Measurements from ENCODE around the gene NR2F1-AS1. TPM values are rescaled to one million over a fixed set of nuclear protein-coding genes. Genes with fewer than 3 reads are reported as not detected.

Gene NR2F1-AS1
- total RNA-seq, 1 experiment from 2014 or later, result 24.1 TPM

GRCh38 chr5:93401634-93402213, 179.3 kb downstream of the NR2F1-AS1 start:
- Histone ChIP-seq H3K9me2 (replicated peaks; ENCODE audit: low read length) (no peaks in the 10 kb centered on the region), H3K27ac (ENCODE audit: low read length) (no peak overlapping the region), H3K27me3 (ENCODE audit: low read length) (no peaks in the 10 kb centered on the region), H3F3A (ENCODE audit: low read length, unreplicated experiment) (no peaks in the 10 kb centered on the region), H3K9me3 (ENCODE audit: low read length) (no peaks in the 10 kb centered on the region), H2AFZ (ENCODE audit: low read length) (no peak overlapping the region), H4K20me1 (ENCODE audit: low read length) (no peaks in the 10 kb centered on the region), H3K4me1 (ENCODE audit: insufficient read depth, low read length) (peaks cover 6% of the 10 kb centered on the region; the same call in 1 of the 2 replicates), H3K36me3 (ENCODE audit: low read depth, low read length) (no peaks in the 10 kb centered on the region), H3K4me3 (ENCODE audit: low read length) (no peak overlapping the region), H3K4me2 (ENCODE audit: low read length) (no peak overlapping the region), H3K9ac (ENCODE audit: low read length) (no peak overlapping the region), H3K79me2 (ENCODE audit: low read length) (no peaks in the 10 kb centered on the region)
- ATAC-seq (no peak), DNase-seq (no peak)
- TF ChIP-seq CTCF (conservative IDR thresholded peaks at IDR 0.05; ENCODE audit: low read depth, low read length) (no peak), EZH2phosphoT487 (IDR thresholded peaks at IDR 0.05; ENCODE audit: borderline replicate concordance, low read length) (no peak), EZH2 (IDR thresholded peaks at IDR 0.05; ENCODE audit: low read length, unreplicated experiment) (no peak)
- ChIA-PET CTCF (interaction anchor here (0.6 kb wide), 1 partner anchor 150 kb away, joined by 3 read pairs; no protein-coding TSS in a partner anchor), POLR2A (ENCODE audit: unreplicated experiment) (no interaction called here)
- intact Hi-C loops (cut with micrococcal nuclease), result no loop called here
- no TSS peak for BruUV-seq (replicated peaks)

GRCh38 chr5:93399675-93400074, 181.3 kb downstream of the NR2F1-AS1 start:
- TF ChIP-seq EZH2phosphoT487 (IDR thresholded peaks at IDR 0.05; ENCODE audit: borderline replicate concordance, low read length), result no peak
- TF ChIP-seq EZH2 (IDR thresholded peaks at IDR 0.05; ENCODE audit: low read length, unreplicated experiment), result no peak
- no peak for TF ChIP-seq CTCF (conservative IDR thresholded peaks at IDR 0.05; ENCODE audit: low read depth, low read length)
- H3K27ac ChIP-seq (ENCODE audit: low read length), result no peak overlapping the region
- H3K9me2 ChIP-seq (replicated peaks; ENCODE audit: low read length), result no peaks in the 10 kb centered on the region
- H3K27me3 ChIP-seq (ENCODE audit: low read length), result no peaks in the 10 kb centered on the region
- H3F3A ChIP-seq (ENCODE audit: low read length, unreplicated experiment), result no peaks in the 10 kb centered on the region
- no peaks in the 10 kb centered on the region for H3K36me3 ChIP-seq (ENCODE audit: low read depth, low read length)
- intact Hi-C loops (cut with micrococcal nuclease), result no loop called here
- no peaks in the 10 kb centered on the region for H3K79me2 ChIP-seq (ENCODE audit: low read length)
- no peaks in the 10 kb centered on the region for H3K9me3 ChIP-seq (ENCODE audit: low read length)
- POLR2A ChIA-PET (ENCODE audit: unreplicated experiment), result no interaction called here
- no TSS peak for BruUV-seq (replicated peaks)
- H2AFZ ChIP-seq (ENCODE audit: low read length), result no peak overlapping the region
- no peak overlapping the region for H3K4me3 ChIP-seq (ENCODE audit: low read length)
- no peaks in the 10 kb centered on the region for H4K20me1 ChIP-seq (ENCODE audit: low read length)
- H3K9ac ChIP-seq (ENCODE audit: low read length), result no peak overlapping the region
- no peak overlapping the region for H3K4me2 ChIP-seq (ENCODE audit: low read length)
- DNase-seq (no peak), ATAC-seq (no peak)
- peaks cover 6% of the 10 kb centered on the region; the same call in 1 of the 2 replicates for H3K4me1 ChIP-seq (ENCODE audit: insufficient read depth, low read length)
- CTCF ChIA-PET, result no interaction called here

- H3K36me3 ChIP-seq (ENCODE audit: low read depth, low read length), result no peaks in the 10 kb centered on the region
- no TSS peak for BruUV-seq (replicated peaks)
- ChIA-PET POLR2A (ENCODE audit: unreplicated experiment) (no interaction called here), CTCF (no interaction called here)
- H3K9me2 ChIP-seq (replicated peaks; ENCODE audit: low read length), result no peaks in the 10 kb centered on the region
- H3K27ac ChIP-seq (ENCODE audit: low read length), result no peak overlapping the region
- DNase-seq (no peak), ATAC-seq (no peak)
- intact Hi-C loops (cut with micrococcal nuclease), result no loop called here
- H3K27me3 ChIP-seq (ENCODE audit: low read length), result no peaks in the 10 kb centered on the region
- H3K4me2 ChIP-seq (ENCODE audit: low read length), result no peak overlapping the region
- H3K4me1 ChIP-seq (ENCODE audit: insufficient read depth, low read length), result no peaks in the 10 kb centered on the region
- H4K20me1 ChIP-seq (ENCODE audit: low read length), result no peaks in the 10 kb centered on the region
- TF ChIP-seq EZH2phosphoT487 (IDR thresholded peaks at IDR 0.05; ENCODE audit: borderline replicate concordance, low read length) (no peak), CTCF (conservative IDR thresholded peaks at IDR 0.05; ENCODE audit: low read depth, low read length) (no peak), EZH2 (IDR thresholded peaks at IDR 0.05; ENCODE audit: low read length, unreplicated experiment) (no peak)
- no peaks in the 10 kb centered on the region for H3K9me3 ChIP-seq (ENCODE audit: low read length)
- no peaks in the 10 kb centered on the region for H3F3A ChIP-seq (ENCODE audit: low read length, unreplicated experiment)
- H3K79me2 ChIP-seq (ENCODE audit: low read length), result no peaks in the 10 kb centered on the region
- H3K9ac ChIP-seq (ENCODE audit: low read length), result no peak overlapping the region
- no peak overlapping the region for H2AFZ ChIP-seq (ENCODE audit: low read length)
- H3K4me3 ChIP-seq (ENCODE audit: low read length), result no peak overlapping the region
Observed at GRCh38 chr5:93395971-93396379, 185.0 kb downstream of the NR2F1-AS1 start.

All from PC-3 (cell line).